Measurements from ENCODE around the gene ACOT6. TPM values are rescaled to one million over a fixed set of nuclear protein-coding genes. Genes with fewer than 3 reads are reported as not detected.
"Not testable (repeated sequence)": the region's sequence is repeated elsewhere in the genome, so short reads cannot be mapped to it uniquely, and the experiment has no call there.

ACOT6 gene
- total RNA-seq, 1 experiment from 2014 or later = not detected

GRCh38 chr14:73644531-73645247 is 32.4 kb downstream of the ACOT6 start, which contains the start of gene DNAL1:
Gene DNAL1 (plus strand): TSS chr14:73644986. CDS start chr14:73645040, 54 bp downstream.
- peaks cover 9% of the 10 kb centered on the region for H3K4me1 Mint-ChIP-seq (ENCODE audit: insufficient read depth, unreplicated experiment)
- POLR2A ChIA-PET = interaction anchor here (0.6 to 3.0 kb wide), 16 partner anchors 10 to 290 kb away, joined by 3 to 23 read pairs (median 4); partner anchors contain the start of genes ACOT2, NUMB, PTGR2 and RIOX1
- TSS peak; percentile 98 for BruUV-seq (replicated peaks)
- no peak for TF ChIP-seq CTCF (IDR thresholded peaks at IDR 0.05; ENCODE audit: unreplicated experiment)
- intact Hi-C loops (cut with micrococcal nuclease) = loop anchor here (5.0 kb wide), 1 partner anchor 68 kb away; the partner anchor contains the start of gene PNMA1
- peak within 1 kb of the TSS; percentile 94 for H3K4me3 Mint-ChIP-seq (ENCODE audit: unreplicated experiment)
- CTCF ChIA-PET = interaction anchor here (0.7 to 1.0 kb wide), 3 partner anchors 10 to 136 kb away, joined by 3 to 4 read pairs (median 3); no protein-coding TSS in a partner anchor
- peak within 1 kb of the TSS; percentile 97 for H3K27ac Mint-ChIP-seq (ENCODE audit: low read depth, unreplicated experiment)
- H3K27me3 Mint-ChIP-seq (ENCODE audit: insufficient read depth, unreplicated experiment) = no peaks in the 10 kb centered on the region
- no peaks in the 10 kb centered on the region for H3K9me3 Mint-ChIP-seq (ENCODE audit: unreplicated experiment)
- no peaks in the 10 kb centered on the region for H3K36me3 Mint-ChIP-seq (ENCODE audit: insufficient read depth, unreplicated experiment)
- DNase-seq (ENCODE audit: unreplicated experiment) = peak; percentile 88

GRCh38 chr14:73645248-73645610 is 32.9 kb downstream of the ACOT6 start:
- no peak for DNase-seq (ENCODE audit: unreplicated experiment)
- Mint-ChIP-seq H3K27ac (ENCODE audit: low read depth, unreplicated experiment) (peak overlapping the region; percentile 97), H3K4me3 (ENCODE audit: unreplicated experiment) (peak overlapping the region; percentile 94), H3K9me3 (ENCODE audit: unreplicated experiment) (no peaks in the 10 kb centered on the region), H3K36me3 (ENCODE audit: insufficient read depth, unreplicated experiment) (no peaks in the 10 kb centered on the region), H3K27me3 (ENCODE audit: insufficient read depth, unreplicated experiment) (no peaks in the 10 kb centered on the region), H3K4me1 (ENCODE audit: insufficient read depth, unreplicated experiment) (peaks cover 9% of the 10 kb centered on the region)
- BruUV-seq (replicated peaks) = no TSS peak
- ChIA-PET POLR2A (interaction anchor here (0.7 to 3.0 kb wide), 10 partner anchors 17 to 291 kb away, joined by 3 to 23 read pairs (median 5); partner anchors contain the start of genes NUMB, PTGR2, RIOX1 and ZNF410), CTCF (interaction anchor here (1.4 kb wide), 1 partner anchor 24 kb away, joined by 4 read pairs; no protein-coding TSS in a partner anchor)
- no peak for TF ChIP-seq CTCF (IDR thresholded peaks at IDR 0.05; ENCODE audit: unreplicated experiment)
- intact Hi-C loops (cut with micrococcal nuclease) = no loop called here

GRCh38 chr14:73651005-73651404 is 38.7 kb downstream of the ACOT6 start:
- CTCF ChIA-PET = interaction anchor here (1.6 kb wide), 1 partner anchor 12 kb away, joined by 4 read pairs; no protein-coding TSS in a partner anchor
- no peak for TF ChIP-seq CTCF (IDR thresholded peaks at IDR 0.05; ENCODE audit: unreplicated experiment)
- POLR2A ChIA-PET = no interaction called here
- H3K4me3 Mint-ChIP-seq (ENCODE audit: unreplicated experiment) = no peak overlapping the region
- BruUV-seq (replicated peaks) = no TSS peak
- H3K4me1 Mint-ChIP-seq (ENCODE audit: insufficient read depth, unreplicated experiment) = no peaks in the 10 kb centered on the region
- no peak for DNase-seq (ENCODE audit: unreplicated experiment)
- no peak overlapping the region for H3K27ac Mint-ChIP-seq (ENCODE audit: low read depth, unreplicated experiment)
- intact Hi-C loops (cut with micrococcal nuclease) = no loop called here
- no peaks in the 10 kb centered on the region for H3K9me3 Mint-ChIP-seq (ENCODE audit: unreplicated experiment)
- peaks cover 15% of the 10 kb centered on the region for H3K36me3 Mint-ChIP-seq (ENCODE audit: insufficient read depth, unreplicated experiment)
- H3K27me3 Mint-ChIP-seq (ENCODE audit: insufficient read depth, unreplicated experiment) = no peaks in the 10 kb centered on the region

- BruUV-seq (replicated peaks) = no TSS peak
- Mint-ChIP-seq H3K36me3 (ENCODE audit: insufficient read depth, unreplicated experiment) (peaks cover 28% of the 10 kb centered on the region), H3K4me3 (ENCODE audit: unreplicated experiment) (no peak overlapping the region), H3K27me3 (ENCODE audit: insufficient read depth, unreplicated experiment) (no peaks in the 10 kb centered on the region), H3K27ac (ENCODE audit: low read depth, unreplicated experiment) (no peak overlapping the region), H3K9me3 (ENCODE audit: unreplicated experiment) (no peaks in the 10 kb centered on the region), H3K4me1 (ENCODE audit: insufficient read depth, unreplicated experiment) (no peaks in the 10 kb centered on the region)
- ChIA-PET CTCF (interaction anchor here (1.0 kb wide), 1 partner anchor 22 kb away, joined by 3 read pairs; no protein-coding TSS in a partner anchor), POLR2A (interaction anchor here (0.8 kb wide), 1 partner anchor 14 kb away, joined by 4 read pairs; no protein-coding TSS in a partner anchor)
- no peak for DNase-seq (ENCODE audit: unreplicated experiment)
- no peak for TF ChIP-seq CTCF (IDR thresholded peaks at IDR 0.05; ENCODE audit: unreplicated experiment)
- intact Hi-C loops (cut with micrococcal nuclease) = no loop called here
These were observed 43.5 kb downstream of the ACOT6 start for GRCh38 chr14:73655851-73656250.

- H3K27me3 Mint-ChIP-seq (ENCODE audit: insufficient read depth, unreplicated experiment); H3K27ac Mint-ChIP-seq (ENCODE audit: low read depth, unreplicated experiment); DNase-seq (ENCODE audit: unreplicated experiment); intact Hi-C loops (cut with micrococcal nuclease); POLR2A ChIA-PET; H3K4me3 Mint-ChIP-seq (ENCODE audit: unreplicated experiment); BruUV-seq (replicated peaks); H3K9me3 Mint-ChIP-seq (ENCODE audit: unreplicated experiment): not testable (repeated sequence)
- H3K4me1 Mint-ChIP-seq (ENCODE audit: insufficient read depth, unreplicated experiment) = peaks cover 10% of the 10 kb centered on the region
- peaks cover 13% of the 10 kb centered on the region for H3K36me3 Mint-ChIP-seq (ENCODE audit: insufficient read depth, unreplicated experiment)
- CTCF ChIA-PET = interaction anchor here (0.6 kb wide), 1 partner anchor 26 kb away, joined by 3 read pairs; no protein-coding TSS in a partner anchor
These were observed 46.9 kb downstream of the ACOT6 start for GRCh38 chr14:73659202-73659601.
